ENCODE data around the gene CD8B.
"Not testable (repeated sequence)": the region's sequence is repeated elsewhere in the genome, so short reads cannot be mapped to it uniquely, and the experiment has no call there.

Gene CD8B

DNA sequence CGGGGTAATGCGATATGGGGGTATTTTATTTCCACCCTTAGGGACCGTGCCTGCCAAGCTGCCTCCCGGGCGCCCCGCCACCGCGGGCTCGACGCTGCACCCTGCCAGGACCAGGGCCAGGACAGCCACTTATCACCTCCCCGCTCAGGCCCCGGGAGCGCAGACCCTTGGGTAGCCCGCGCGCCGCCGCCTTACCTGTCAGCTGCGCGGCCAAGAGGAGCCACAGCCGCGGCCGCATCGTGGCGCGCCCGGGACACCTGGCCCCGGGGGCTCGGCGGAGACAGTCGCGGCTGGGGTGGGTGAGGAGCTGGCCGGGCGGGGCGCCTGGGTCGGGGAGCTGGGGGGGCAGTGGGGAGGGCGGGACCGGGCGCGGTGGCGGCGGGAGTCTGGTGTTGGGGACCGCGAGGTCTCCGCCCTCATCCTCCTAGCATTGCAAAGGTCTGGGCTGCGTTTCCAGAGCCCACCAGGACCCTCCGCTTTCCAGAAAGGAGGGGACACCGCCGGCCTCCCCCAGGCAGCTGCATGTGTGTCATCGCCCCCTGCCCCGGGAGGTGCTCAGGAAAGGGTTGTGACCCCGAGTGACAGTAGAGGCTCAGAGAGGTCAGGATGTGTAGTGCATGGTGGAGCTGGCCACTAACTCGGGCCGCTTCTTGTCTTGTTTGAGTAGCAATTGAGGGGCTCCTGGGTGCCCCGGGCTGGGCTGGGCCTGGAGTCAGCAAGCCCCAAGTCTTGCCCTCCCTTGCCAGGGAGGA lies at the start of gene CD8B:
CD8B (minus strand) TSS at position 259 of the 752 bp plus-strand sequence; CDS start at position 238, 21 bp downstream.
- TF ChIP-seq, protein P1, sequence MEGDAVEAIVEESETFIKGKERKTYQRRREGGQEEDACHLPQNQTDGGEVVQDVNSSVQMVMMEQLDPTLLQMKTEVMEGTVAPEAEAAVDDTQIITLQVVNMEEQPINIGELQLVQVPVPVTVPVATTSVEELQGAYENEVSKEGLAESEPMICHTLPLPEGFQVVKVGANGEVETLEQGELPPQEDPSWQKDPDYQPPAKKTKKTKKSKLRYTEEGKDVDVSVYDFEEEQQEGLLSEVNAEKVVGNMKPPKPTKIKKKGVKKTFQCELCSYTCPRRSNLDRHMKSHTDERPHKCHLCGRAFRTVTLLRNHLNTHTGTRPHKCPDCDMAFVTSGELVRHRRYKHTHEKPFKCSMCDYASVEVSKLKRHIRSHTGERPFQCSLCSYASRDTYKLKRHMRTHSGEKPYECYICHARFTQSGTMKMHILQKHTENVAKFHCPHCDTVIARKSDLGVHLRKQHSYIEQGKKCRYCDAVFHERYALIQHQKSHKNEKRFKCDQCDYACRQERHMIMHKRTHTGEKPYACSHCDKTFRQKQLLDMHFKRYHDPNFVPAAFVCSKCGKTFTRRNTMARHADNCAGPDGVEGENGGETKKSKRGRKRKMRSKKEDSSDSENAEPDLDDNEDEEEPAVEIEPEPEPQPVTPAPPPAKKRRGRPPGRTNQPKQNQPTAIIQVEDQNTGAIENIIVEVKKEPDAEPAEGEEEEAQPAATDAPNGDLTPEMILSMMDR (IDR thresholded peaks at IDR 0.05), result not testable (repeated sequence)

DNA sequence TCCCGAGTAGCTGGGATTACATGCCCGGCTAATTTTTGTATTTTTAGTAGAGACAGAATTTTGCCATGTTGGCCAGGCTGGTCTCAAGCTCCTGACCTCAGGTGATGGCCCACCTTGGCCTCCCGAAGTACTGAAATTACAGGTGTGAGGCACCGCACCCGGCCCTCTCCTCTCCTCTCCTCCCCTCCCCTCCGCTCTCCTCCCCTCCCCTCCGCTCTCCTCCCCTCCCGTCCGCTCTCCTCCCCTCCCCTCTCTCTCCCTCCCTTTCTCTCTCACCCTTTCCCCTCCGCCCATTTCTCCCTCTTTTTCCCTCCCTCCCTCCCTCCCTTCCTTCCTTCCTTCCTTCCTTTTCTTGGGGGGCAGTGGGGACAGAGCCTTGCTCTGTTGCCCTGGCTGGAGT lies 28.4 kb downstream of the CD8B start:
- TF ChIP-seq, protein P1 (IDR thresholded peaks at IDR 0.05), result no peak

DNA sequence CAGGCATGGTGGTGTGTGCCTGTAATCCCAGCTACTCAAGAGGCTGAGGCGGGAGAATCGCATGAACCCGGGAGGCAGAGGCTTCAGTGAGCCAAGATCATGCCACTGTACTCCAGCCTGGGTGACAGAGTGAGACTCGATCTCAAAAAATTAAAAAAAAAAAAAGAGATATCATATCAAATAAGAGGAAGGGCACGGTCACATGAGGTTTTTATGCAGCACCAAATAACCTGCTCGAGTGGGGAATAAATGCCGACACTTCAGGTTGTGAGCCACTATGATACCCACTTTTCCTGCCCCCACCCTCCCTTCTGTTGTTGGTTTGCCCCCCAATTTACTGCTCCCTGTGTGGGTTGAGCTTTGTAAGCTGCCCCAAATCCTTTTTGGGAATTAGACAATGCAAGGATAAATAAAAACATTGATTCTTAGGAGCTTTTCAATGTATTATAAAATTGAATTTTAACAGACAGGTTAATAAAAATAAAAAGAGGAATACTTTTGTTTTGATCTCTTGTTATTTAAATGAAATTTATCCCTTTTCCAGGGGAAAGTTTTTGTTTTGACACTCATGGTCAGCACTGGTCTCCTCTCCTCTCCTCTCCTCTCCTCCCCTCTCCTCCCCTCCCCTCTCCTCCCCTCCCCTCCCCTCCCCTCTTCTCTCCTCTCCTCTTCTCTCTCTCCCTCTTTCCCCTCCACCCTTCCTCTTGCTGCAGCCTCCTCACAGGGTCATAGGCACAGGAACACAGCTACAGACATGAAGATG lies 29.2 kb downstream of the CD8B start:
- TF ChIP-seq, protein P1 (IDR thresholded peaks at IDR 0.05), result no peak

DNA sequence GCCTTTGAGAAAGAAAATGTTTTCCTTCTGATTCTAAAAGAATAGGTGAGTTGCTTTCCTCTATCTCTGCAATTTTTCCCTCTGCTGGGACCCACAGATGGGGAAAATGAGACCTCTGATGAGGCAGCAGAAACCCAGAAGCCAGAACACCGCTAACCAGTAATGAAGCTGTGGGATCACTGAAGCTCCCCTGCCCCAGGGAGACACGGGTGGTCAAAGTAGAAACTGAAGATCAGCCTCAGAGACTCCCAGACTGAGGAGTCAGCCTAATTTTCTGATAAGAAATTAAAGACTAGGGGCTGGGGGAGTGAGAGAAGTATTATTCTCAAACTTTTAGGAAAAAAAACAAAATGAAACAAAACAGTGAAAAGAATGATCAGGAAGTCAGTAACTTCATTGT lies 30.1 kb downstream of the CD8B start:
- TF ChIP-seq, protein P1 (IDR thresholded peaks at IDR 0.05), result no peak

DNA sequence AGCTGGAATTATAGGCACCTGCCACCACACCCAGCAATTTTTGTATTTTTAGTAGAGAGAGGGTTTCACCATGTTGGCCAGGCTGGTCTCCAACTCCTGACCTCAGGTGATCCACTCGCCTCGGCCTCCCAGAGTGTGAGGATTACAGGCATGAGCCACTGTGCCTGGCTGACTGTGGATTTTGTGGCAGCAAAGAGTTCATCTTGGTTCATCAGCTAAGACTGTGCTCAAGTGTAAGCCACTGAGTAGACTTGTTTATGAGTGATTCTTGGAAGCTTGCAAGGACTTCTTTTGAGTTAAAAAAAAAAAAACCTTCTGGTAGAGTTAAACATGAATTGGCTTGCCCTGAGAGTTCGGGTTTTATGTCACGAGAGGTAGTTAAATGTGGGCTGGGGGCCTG lies 34.7 kb downstream of the CD8B start:
- TF ChIP-seq, protein P1 (IDR thresholded peaks at IDR 0.05), result no peak

DNA sequence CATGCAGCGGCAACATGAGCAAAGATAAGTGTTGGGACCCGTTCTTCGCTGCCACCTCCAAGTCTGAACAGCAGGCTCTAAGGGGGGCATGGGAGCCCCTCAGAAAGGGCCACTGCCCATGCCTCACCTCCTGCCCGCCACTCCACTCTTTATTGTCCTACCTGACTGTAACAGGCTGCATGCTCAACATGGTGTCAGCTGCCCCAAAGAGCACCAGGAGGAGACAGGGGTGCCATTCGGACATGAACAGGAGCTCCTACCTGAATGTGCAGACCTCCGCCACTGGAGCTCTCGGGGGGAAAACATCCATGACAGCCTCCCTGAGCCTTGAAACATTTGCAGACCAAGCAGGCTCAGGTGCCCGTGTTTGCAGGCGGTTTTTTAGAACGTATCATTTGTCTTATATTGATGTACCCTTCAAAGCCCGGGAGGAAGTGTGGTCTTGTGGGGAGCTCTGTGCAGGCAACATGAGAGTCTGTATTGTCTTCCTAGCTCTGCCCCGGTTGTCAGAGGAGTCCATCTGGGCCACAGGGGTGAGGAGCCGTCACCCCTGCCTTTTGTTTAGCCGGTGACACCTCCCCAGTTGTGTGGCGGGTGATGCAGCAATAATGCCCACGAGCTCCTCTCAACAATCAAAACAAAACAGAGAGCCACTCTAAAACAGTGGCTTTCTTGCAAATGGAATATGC lies 35.8 kb downstream of the CD8B start:
- TF ChIP-seq, protein P1 (IDR thresholded peaks at IDR 0.05), result no peak

DNA sequence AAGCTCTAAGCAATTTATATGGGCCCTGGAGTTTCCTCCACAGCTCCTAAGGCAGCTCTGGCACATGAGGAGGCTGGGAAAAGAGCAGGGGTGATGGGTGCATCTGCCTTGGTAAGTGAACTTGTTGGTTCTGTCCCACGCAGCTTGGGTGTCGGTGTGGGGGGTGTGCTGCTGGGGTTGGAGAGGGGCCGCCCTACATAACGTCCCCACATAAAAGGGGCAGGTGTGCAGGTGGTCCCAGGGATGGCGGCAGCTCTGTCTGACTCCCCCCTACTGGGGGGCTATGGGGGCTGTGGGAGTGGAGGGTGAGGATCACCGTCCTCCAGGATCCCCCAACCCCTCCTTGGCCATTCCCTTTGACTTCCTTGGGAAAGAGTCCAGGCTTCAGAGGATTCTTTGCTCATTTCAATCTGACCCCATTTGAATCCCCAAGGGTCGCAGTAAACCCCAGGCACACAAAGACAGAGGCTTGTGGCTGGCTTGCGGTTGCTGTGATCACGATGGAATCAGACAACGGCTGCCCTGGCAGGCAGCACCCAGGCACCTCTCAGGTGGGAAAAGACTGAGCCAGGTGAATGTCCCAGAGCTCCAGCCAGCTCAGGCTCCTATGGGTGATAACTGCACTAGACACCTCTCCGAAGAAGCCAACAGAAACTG lies 36.5 kb downstream of the CD8B start:
- TF ChIP-seq, protein P1 (IDR thresholded peaks at IDR 0.05), result no peak

Data from LNCAP (cell line).